Adipocyte (in vitro differentiated cells): Measurements from ENCODE around the gene ZFX.

Experiments used
- DNase-seq: peaks from one replicate; pipeline ENCODE4 v3.0.0-alpha.2; 2015; ENCODE audit warnings: low read depth
- H3K27me3 ChIP-seq: replicated peaks from 2 replicates; pipeline ENCODE4 v1.7.0; 2013; ENCODE audit warnings: mild to moderate bottlenecking, low read length, moderate library complexity; ENCODE audit not compliant: control insufficient read depth, insufficient read depth
- H3K36me3 ChIP-seq: 2 replicates; pipeline ENCODE4 v1.7.0; 2013; ENCODE audit warnings: low read length, mild to moderate bottlenecking, moderate library complexity; ENCODE audit not compliant: control insufficient read depth, insufficient read depth, severe bottlenecking
- H3K4me1 ChIP-seq: 2 replicates; pipeline ENCODE4 v1.7.0; 2013; ENCODE audit warnings: mild to moderate bottlenecking, low read length, moderate library complexity; ENCODE audit not compliant: control insufficient read depth, insufficient read depth
- H3K4me3 ChIP-seq: 2 replicates; pipeline ENCODE4 v1.7.0; 2013; ENCODE audit warnings: mild to moderate bottlenecking, low read length, moderate library complexity
- H3K9ac ChIP-seq: 2 replicates; pipeline ENCODE4 v1.7.0; 2013; ENCODE audit warnings: mild to moderate bottlenecking, low read length, moderate library complexity
- H3K9me3 ChIP-seq: 2 replicates; pipeline ENCODE4 v1.7.0; 2013; ENCODE audit warnings: mild to moderate bottlenecking, low read length, moderate library complexity; ENCODE audit not compliant: control insufficient read depth

The ZFX gene

GRCh38 chrX:24175276-24175675 lies 25.7 kb downstream of the ZFX start:
- Histone ChIP-seq H3K9me3 (no peaks in the 10 kb centered on the region), H3K4me3 (no peak overlapping the region), H3K9ac (no peak overlapping the region), H3K36me3 (peaks cover 71% of the 10 kb centered on the region), H3K4me1 (peaks cover 19% of the 10 kb centered on the region), H3K27me3 (no peaks in the 10 kb centered on the region)
- DNase-seq = no peak

- H3K4me3 ChIP-seq = no peak overlapping the region
- no peak overlapping the region for H3K9ac ChIP-seq
- H3K4me1 ChIP-seq = no peaks in the 10 kb centered on the region
- no peak for DNase-seq
- H3K9me3 ChIP-seq = no peaks in the 10 kb centered on the region
- H3K36me3 ChIP-seq = peaks cover 78% of the 10 kb centered on the region
- H3K27me3 ChIP-seq = no peaks in the 10 kb centered on the region
These were observed 28.9 kb downstream of the ZFX start for GRCh38 chrX:24178441-24178840.

- Histone ChIP-seq H3K9ac (no peak overlapping the region), H3K36me3 (peaks cover 51% of the 10 kb centered on the region), H3K4me3 (no peak overlapping the region), H3K4me1 (peaks cover 5% of the 10 kb centered on the region), H3K9me3 (no peaks in the 10 kb centered on the region), H3K27me3 (no peaks in the 10 kb centered on the region)
- no peak for DNase-seq
These were observed 34.5 kb downstream of the ZFX start for GRCh38 chrX:24184018-24184417.

GRCh38 chrX:24186483-24186882 lies 37.0 kb downstream of the ZFX start:
- Histone ChIP-seq H3K27me3 (no peaks in the 10 kb centered on the region), H3K4me1 (peaks cover 18% of the 10 kb centered on the region), H3K36me3 (peaks cover 34% of the 10 kb centered on the region), H3K9me3 (no peaks in the 10 kb centered on the region), H3K4me3 (no peak overlapping the region), H3K9ac (no peak overlapping the region)
- no peak for DNase-seq

GRCh38 chrX:24186986-24187385 lies 37.5 kb downstream of the ZFX start:
- Histone ChIP-seq H3K9ac (no peak overlapping the region), H3K4me1 (peaks cover 18% of the 10 kb centered on the region), H3K36me3 (peaks cover 29% of the 10 kb centered on the region), H3K27me3 (no peaks in the 10 kb centered on the region), H3K9me3 (no peaks in the 10 kb centered on the region), H3K4me3 (no peak overlapping the region)
- DNase-seq = no peak

- Histone ChIP-seq H3K36me3 (peaks cover 37% of the 10 kb centered on the region), H3K4me3 (no peak overlapping the region), H3K9ac (no peak overlapping the region), H3K27me3 (no peaks in the 10 kb centered on the region), H3K4me1 (peaks cover 18% of the 10 kb centered on the region), H3K9me3 (no peaks in the 10 kb centered on the region)
- no peak for DNase-seq
These were observed 40.0 kb downstream of the ZFX start for GRCh38 chrX:24189490-24189889.

GRCh38 chrX:24190500-24191156 lies 41.1 kb downstream of the ZFX start:
- Histone ChIP-seq H3K9ac (no peak overlapping the region), H3K9me3 (no peaks in the 10 kb centered on the region), H3K4me3 (no peak overlapping the region), H3K27me3 (no peaks in the 10 kb centered on the region), H3K36me3 (peaks cover 39% of the 10 kb centered on the region), H3K4me1 (peaks cover 13% of the 10 kb centered on the region)
- DNase-seq = peak; percentile 74

- no peak for DNase-seq
- no peaks in the 10 kb centered on the region for H3K27me3 ChIP-seq
- H3K9ac ChIP-seq = no peak overlapping the region
- peaks cover 29% of the 10 kb centered on the region for H3K36me3 ChIP-seq
- H3K4me3 ChIP-seq = no peak overlapping the region
- no peaks in the 10 kb centered on the region for H3K9me3 ChIP-seq
- H3K4me1 ChIP-seq = peaks cover 17% of the 10 kb centered on the region
These were observed 47.0 kb downstream of the ZFX start for GRCh38 chrX:24196509-24196908.

GRCh38 chrX:24198101-24198500 lies 48.6 kb downstream of the ZFX start:
- H3K4me1 ChIP-seq = peaks cover 31% of the 10 kb centered on the region
- no peak for DNase-seq
- no peaks in the 10 kb centered on the region for H3K9me3 ChIP-seq
- no peak overlapping the region for H3K4me3 ChIP-seq
- H3K9ac ChIP-seq = no peak overlapping the region
- no peaks in the 10 kb centered on the region for H3K27me3 ChIP-seq
- H3K36me3 ChIP-seq = peaks cover 33% of the 10 kb centered on the region

GRCh38 chrX:24200133-24200532 lies 50.6 kb downstream of the ZFX start:
- DNase-seq = no peak
- H3K9me3 ChIP-seq = no peaks in the 10 kb centered on the region
- no peak overlapping the region for H3K9ac ChIP-seq
- no peaks in the 10 kb centered on the region for H3K27me3 ChIP-seq
- no peak overlapping the region for H3K4me3 ChIP-seq
- peaks cover 38% of the 10 kb centered on the region for H3K36me3 ChIP-seq
- H3K4me1 ChIP-seq = peaks cover 48% of the 10 kb centered on the region

- no peak overlapping the region for H3K4me3 ChIP-seq
- H3K36me3 ChIP-seq = peaks cover 32% of the 10 kb centered on the region
- H3K27me3 ChIP-seq = no peaks in the 10 kb centered on the region
- peaks cover 49% of the 10 kb centered on the region for H3K4me1 ChIP-seq
- no peaks in the 10 kb centered on the region for H3K9me3 ChIP-seq
- DNase-seq = no peak
- H3K9ac ChIP-seq = no peak overlapping the region
These were observed 51.7 kb downstream of the ZFX start for GRCh38 chrX:24201216-24201615.

GRCh38 chrX:24202465-24203031 lies 53.0 kb downstream of the ZFX start:
- peaks cover 27% of the 10 kb centered on the region for H3K36me3 ChIP-seq
- H3K27me3 ChIP-seq = no peaks in the 10 kb centered on the region
- no peak overlapping the region for H3K4me3 ChIP-seq
- DNase-seq = no peak
- no peaks in the 10 kb centered on the region for H3K9me3 ChIP-seq
- peaks cover 49% of the 10 kb centered on the region for H3K4me1 ChIP-seq
- no peak overlapping the region for H3K9ac ChIP-seq
